Gastrocnemius medialis (tissue), 4 donors: Measurements from ENCODE around the gene FNBP1L.

Source experiments
- POLR2A ChIP-seq, 2 donors: fragments of 450-650 bp; IDR thresholded peaks; one replicate each; pipeline ENCODE4 v1.6.1; 2017; ENCODE audit warnings: antibody characterized with exemption in 2 of 2, mild to moderate bottlenecking in 2 of 2, moderate library complexity in 2 of 2
- TF ChIP-seq, protein P1 (sequence below), 5 experiments: fragments of 450-650 bp in 3 of 5; fragments of 200-600 bp in 2 of 5; sonication (generic) in 2 of 5; IDR thresholded peaks in 4 of 5; conservative IDR thresholded peaks in 1 of 5; 1 replicate in 4 of 5; 2 replicates in 1 of 5; pipeline ENCODE4 v1.5.1; 2016 to 2019; ENCODE audit warnings: antibody characterized with exemption in 5 of 5, mild to moderate bottlenecking in 3 of 5, moderate library complexity in 3 of 5

DNA sequence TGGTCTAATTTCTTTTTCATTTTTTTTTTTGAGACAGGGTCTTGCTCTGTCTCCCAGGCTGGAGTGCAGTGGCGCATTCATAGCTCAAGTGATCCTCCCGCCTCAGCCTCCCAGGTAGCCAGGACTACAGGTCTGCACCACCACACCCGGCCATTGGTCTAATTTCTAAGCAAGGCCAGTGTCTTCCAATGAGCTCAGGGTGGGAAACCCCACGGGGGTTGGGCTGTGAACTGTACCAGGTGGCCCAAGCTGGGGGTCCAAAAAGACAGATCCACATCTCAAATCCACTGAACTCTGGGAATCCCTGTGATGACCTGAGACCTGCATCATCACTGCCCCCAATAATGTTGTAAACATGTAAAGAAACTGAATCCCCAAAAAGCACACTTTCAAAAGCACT is 154.2 kb downstream of the FNBP1L start:
- TF ChIP-seq POLR2A (IDR thresholded peaks at IDR 0.05) = no peak
- TF ChIP-seq, protein P1, sequence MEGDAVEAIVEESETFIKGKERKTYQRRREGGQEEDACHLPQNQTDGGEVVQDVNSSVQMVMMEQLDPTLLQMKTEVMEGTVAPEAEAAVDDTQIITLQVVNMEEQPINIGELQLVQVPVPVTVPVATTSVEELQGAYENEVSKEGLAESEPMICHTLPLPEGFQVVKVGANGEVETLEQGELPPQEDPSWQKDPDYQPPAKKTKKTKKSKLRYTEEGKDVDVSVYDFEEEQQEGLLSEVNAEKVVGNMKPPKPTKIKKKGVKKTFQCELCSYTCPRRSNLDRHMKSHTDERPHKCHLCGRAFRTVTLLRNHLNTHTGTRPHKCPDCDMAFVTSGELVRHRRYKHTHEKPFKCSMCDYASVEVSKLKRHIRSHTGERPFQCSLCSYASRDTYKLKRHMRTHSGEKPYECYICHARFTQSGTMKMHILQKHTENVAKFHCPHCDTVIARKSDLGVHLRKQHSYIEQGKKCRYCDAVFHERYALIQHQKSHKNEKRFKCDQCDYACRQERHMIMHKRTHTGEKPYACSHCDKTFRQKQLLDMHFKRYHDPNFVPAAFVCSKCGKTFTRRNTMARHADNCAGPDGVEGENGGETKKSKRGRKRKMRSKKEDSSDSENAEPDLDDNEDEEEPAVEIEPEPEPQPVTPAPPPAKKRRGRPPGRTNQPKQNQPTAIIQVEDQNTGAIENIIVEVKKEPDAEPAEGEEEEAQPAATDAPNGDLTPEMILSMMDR (IDR thresholded peaks at IDR 0.05 in 4 of 5, conservative IDR thresholded peaks at IDR 0.05 in 1 of 5) = no peak
